GM19043 (cell line): Measurements from ENCODE around the gene LZTFL1.

ENCODE experiments used
- ATAC-seq: cut with Tn5 transposase; IDR thresholded peaks from one replicate; pipeline ENCODE4 v1.9.1; 2021; ENCODE audit warnings: low read depth; ENCODE audit not compliant: unreplicated experiment

LZTFL1 gene

GRCh38 chr3:45814322-45814721 lies 27.6 kb downstream of the LZTFL1 start:
- ATAC-seq = no peak

DNA sequence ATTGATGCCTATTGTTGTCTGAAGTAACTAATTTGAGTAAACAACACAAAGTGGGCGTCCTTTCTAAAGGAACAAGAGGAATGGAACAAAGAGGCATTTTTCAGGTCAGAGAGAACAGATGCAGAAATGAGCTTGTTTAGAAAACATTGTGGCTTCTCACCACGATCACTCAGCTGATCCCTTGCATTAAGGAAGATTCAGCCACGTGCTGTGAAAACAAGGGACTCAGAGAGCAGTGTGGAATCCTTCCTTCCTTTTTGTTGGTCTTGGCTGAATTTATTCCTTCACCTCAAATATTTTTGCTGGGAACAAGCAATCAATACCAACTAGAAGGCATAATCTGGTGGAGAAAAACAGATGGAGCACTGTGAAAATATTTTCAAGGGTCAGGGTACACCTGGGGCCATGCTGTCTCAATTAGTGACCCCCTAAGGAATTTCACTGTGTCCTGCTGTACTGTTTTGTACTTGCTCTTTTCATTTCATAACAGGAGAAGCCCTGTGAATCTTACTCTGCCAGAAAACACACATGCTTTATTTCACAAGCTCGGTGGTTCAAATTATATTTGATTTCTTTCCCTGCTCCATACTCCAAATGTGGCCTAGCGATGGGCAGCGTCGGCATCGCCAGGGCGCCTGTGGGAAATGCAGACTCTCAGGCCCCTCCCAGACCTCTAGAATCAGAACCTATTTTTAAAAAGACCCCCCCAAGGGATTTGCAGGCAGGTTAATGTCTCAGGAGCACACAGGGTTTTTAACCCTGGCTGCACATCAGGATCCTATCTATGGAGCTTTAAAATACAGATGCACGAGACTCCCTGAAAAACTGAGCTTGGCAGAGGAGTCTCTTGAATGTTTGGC lies 34.0 kb downstream of the LZTFL1 start:
- ATAC-seq = no peak

- no peak for ATAC-seq
Observed at GRCh38 chr3:45807133-45807532, 34.8 kb downstream of the LZTFL1 start.

DNA sequence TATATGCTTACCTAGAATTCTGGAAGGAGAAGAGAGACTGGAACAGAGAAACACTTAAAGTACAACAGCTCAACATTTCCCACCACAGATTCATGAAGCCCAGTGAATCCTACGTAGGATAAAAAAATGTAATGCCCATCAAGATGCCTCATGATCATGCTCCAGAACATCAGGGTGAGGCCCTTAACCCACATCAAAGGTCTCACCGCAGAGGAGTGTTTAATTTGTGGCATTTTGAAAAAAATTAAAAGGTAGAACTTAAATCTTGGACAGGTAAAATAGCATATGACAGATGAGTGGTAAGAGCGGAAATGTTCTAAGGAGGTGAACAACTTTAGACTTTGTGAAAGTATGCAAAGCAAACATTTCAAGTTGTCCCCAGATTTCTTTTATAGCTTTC lies 35.8 kb downstream of the LZTFL1 start:
- no peak for ATAC-seq

GRCh38 chr3:45803252-45803935 lies 38.5 kb downstream of the LZTFL1 start:
- no peak for ATAC-seq

DNA sequence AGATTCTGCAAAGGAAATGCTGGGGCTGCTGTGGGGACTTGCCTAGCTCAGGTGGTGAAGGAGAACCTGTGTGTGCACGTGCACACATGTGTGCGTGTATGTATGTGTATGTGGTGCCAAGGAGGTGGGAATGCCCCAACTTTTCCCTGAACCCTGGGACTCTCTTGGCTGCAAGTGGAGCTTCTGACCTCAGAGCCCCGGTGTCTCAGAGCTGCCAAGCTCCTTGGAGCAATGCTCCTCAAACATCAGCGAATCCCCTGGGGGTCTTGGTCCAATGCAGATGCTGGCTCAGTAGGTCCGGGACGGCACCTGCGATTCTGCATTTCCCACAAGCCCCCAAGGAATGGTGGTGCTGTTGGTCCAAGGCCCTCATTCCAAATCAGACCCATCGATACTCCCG lies 39.8 kb downstream of the LZTFL1 start:
- ATAC-seq = no peak

GRCh38 chr3:45800611-45801010 lies 41.3 kb downstream of the LZTFL1 start:
- no peak for ATAC-seq

DNA sequence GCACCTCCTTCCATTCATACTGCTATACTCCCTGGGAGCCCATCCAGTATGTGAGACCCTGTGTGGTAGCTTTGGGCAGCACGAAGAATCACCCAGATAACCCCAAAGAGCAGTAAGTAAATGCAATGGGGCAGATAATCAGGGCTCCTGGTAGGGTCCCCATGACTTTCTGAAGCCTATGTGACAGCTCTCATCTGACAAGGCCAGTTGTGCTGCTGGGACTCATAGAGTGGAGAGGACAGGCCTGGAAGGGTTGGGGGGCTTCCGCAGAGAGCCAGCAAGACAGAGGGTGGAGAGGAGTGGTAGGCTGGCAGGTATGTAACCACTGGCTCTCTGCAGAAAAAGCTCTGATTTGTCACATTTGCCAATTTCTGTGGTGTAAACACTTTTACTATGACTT lies 42.3 kb downstream of the LZTFL1 start:
- ATAC-seq = no peak

- no peak for ATAC-seq
Observed at GRCh38 chr3:45798034-45798433, 43.9 kb downstream of the LZTFL1 start.

GRCh38 chr3:45796902-45797637 lies 44.8 kb downstream of the LZTFL1 start:
- ATAC-seq = no peak

DNA sequence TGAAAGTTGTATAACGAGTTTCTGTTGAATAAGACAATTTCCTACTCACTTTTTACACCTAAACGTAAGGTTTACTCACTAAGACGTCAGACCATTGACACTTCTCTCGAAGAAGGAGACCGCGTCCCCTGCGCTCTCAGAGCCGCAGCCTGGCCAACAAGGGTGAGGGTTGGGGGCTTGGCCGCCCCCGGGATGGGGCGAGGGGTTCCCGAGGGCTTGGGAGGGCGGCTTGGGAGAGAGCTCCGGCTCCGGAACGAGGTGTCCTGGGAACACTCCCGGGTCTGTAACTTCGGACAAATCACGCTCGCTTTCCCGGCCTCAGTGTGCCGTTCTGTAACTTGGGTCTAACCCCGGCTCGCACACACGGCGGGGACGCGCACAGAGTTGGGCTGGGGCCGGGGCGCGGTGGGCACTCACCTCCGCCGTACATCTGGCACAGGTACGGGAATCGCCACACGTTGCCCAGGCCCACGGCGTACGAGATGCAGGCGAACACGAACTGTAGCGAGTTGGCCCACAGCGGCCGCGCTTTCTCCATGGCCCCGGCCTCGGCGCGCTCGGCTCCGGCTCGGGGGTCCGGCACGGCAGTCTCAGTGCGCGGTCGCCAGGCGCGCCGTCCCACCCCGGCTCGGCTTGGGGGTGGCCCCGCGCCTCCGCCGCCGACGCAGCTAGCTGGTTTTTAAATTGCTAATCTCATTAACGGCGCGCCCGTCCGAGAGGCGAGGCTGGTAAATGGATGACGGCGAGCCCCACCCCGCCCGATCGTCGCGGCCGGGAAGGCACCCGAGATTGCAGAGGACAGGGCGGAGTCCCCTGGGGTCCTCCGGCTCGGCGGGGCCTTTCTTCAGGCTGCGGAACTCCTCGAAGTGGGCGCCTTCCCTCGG lies 45.8 kb downstream of the LZTFL1 start, which contains the start of gene SLC6A20:
SLC6A20 (minus strand) TSS at position 655 of the 884 bp plus-strand sequence; CDS start at position 538, 117 bp downstream.
- no peak for ATAC-seq

- no peak for ATAC-seq
Observed at GRCh38 chr3:45795509-45795881, 46.4 kb downstream of the LZTFL1 start.

GRCh38 chr3:45794660-45795059 lies 47.3 kb downstream of the LZTFL1 start:
- no peak for ATAC-seq

GRCh38 chr3:45794177-45794560 lies 47.8 kb downstream of the LZTFL1 start:
- no peak for ATAC-seq

DNA sequence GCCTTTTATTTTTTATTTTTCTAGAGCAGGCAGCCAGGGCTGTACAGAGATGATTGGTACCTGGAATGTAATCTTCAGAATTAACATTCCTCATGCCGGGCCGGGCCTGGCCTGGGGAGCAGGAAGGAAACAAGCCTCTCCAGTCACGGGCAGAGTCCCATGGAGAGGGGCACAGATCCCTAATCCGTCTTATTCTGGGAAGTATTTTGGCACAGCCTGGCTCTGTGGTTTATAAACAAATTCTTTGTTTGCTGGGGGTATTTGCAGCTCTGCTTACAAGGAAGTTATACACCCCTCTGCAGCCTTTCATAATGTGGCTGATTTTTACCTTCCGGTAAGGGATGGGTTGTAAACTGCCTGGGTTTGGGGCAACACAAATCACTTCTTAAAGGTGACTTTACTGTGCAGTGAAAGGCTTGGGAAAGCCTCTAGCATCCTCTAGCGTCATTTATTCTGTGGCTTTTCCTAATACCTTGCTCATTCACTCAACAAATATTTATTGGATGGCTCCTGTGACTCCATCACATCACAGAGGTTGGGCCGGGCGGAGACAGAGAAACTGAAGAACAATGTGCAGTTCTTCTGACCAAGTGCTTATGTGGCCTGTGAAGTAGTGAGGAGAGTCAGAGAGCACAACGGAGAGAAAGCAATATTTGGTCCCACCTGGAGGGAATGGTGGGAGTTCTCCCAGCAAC lies 48.3 kb downstream of the LZTFL1 start:
- no peak for ATAC-seq

DNA sequence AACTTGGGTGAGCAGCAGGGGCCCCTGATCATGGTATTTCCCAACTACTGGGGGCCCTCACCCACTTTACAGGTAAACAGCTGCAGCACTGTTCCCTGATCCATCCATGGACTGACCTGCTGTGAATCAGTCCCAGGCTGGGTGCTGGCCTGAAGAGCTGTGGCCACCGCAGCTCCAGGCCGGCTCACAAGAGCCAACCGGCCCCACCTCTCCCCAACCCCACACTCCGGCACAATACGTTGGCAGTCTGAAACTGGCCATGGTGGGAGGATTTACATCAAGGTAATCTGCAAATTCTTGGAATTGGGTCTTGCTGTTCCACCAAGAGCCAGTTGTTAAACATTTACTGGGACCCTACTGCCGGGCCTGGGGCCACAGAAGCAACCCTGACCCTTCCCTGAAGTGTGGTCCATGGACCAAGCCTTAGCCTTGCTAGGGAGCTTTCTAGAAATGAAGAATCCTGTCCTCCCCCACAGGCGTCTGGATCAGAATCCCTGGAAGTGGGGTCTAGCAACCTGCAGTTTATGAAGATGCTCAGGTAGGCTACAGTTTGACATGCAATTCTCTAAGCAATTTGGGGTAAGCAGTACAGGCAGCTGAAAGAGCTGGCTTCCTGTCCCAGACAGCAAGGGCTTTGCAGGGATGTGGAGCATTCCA lies 49.3 kb downstream of the LZTFL1 start:
- no peak for ATAC-seq

DNA sequence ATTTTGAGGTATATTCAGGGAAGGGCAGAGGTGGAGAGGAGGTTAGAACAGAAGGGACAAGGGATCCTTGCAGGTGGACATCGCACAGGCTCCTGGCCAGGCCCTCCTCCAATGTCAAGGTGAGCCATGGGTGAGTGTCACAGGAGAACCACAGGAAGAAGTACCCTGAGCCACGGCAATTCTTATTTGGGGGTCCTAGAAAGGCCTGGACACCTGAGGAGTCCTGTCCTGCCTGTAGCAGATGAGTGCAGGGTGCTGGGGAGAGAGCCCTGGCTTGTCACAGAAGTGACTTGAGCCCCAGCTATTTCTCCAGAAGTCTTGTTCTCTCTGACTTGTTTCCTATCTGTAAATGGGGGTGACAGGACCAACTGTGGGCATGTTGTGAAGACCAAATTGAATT lies 49.9 kb downstream of the LZTFL1 start:
- ATAC-seq = no peak

GRCh38 chr3:45790596-45790995 lies 51.3 kb downstream of the LZTFL1 start:
- ATAC-seq = no peak

- ATAC-seq = no peak
Observed at GRCh38 chr3:45789235-45789812, 52.6 kb downstream of the LZTFL1 start.
